Measurements from ENCODE around the gene PNMA6A.

The PNMA6A gene

GRCh38 chrX:153029875-153030274 is 42.4 kb upstream of the PNMA6A start:
- Histone ChIP-seq H3K4me1 (ENCODE audit: control insufficient read depth, insufficient read depth, low read depth, low read length) (peaks cover 6% of the 10 kb centered on the region), H3K27ac (ENCODE audit: low read length, poor library complexity, severe bottlenecking) (no peak overlapping the region), H3K27me3 (ENCODE audit: control insufficient read depth in 1 of 2, insufficient read depth in 1 of 2, low read length in 2 of 2) (peaks cover 0 to 33% of the 10 kb centered on the region in 2 experiments), H3K4me2 (ENCODE audit: low read length, poor library complexity, severe bottlenecking) (no peak overlapping the region), H2BK12ac (ENCODE audit: low read length in 2 of 2) (no peak overlapping the region), H3K9me3 (ENCODE audit: control insufficient read depth, low read length) (no peaks in the 10 kb centered on the region), H4K8ac (ENCODE audit: low read length) (no peak overlapping the region), H4K91ac (ENCODE audit: low read length) (no peak overlapping the region), H3K79me1 (replicated peaks; ENCODE audit: low read length, poor library complexity, severe bottlenecking) (no peaks in the 10 kb centered on the region), H3K14ac (ENCODE audit: low read length in 2 of 2) (no peak overlapping the region), H3K18ac (ENCODE audit: low read depth in 1 of 2, low read length in 2 of 2) (no peak overlapping the region), H2AFZ (ENCODE audit: low read depth, low read length) (no peak overlapping the region), H3K23ac (ENCODE audit: low read length in 2 of 2) (no peak overlapping the region), H3K4me3 (ENCODE audit: insufficient read depth in 1 of 2, low read depth in 1 of 2, low read length in 2 of 2) (no peak overlapping the region), H2BK15ac (ENCODE audit: low read depth, poor library complexity, severe bottlenecking) (no peak overlapping the region), H3K36me3 (ENCODE audit: control insufficient read depth in 1 of 2, insufficient read depth in 2 of 2, low read depth in 1 of 2, low read length in 2 of 2) (no peaks in the 10 kb centered on the region), H2AK5ac (ENCODE audit: low read length, severe bottlenecking) (no peak overlapping the region), H2BK5ac (ENCODE audit: low read depth, low read length, poor library complexity, severe bottlenecking) (no peak overlapping the region), H3K9ac (ENCODE audit: low read length) (no peak overlapping the region), H2BK120ac (ENCODE audit: low read depth, low read length) (no peak overlapping the region), H3K4ac (ENCODE audit: low read depth in 1 of 2, low read length in 2 of 2) (no peak overlapping the region)
- DNase-seq = no peak
- WGBS = 73% methylated on average over 11 of the region's 11 CpGs

GRCh38 chrX:153030801-153031200 is 41.5 kb upstream of the PNMA6A start:
- WGBS = 94% methylated on average over 11 of the region's 12 CpGs
- no peak overlapping the region for H3K14ac ChIP-seq (ENCODE audit: low read length in 2 of 2)
- no peak for DNase-seq

GRCh38 chrX:153032397-153033118 is 39.7 kb upstream of the PNMA6A start:
- H3K4me2 ChIP-seq (ENCODE audit: low read length, poor library complexity, severe bottlenecking) = peak overlapping the region; percentile 52
- no peak overlapping the region for H2BK12ac ChIP-seq (ENCODE audit: low read length in 2 of 2)
- peak overlapping the region in 1 of 2 experiments; percentile 71 for H3K4me3 ChIP-seq (ENCODE audit: insufficient read depth in 1 of 2, low read depth in 1 of 2, low read length in 2 of 2)
- H2BK120ac ChIP-seq (ENCODE audit: low read depth, low read length) = no peak overlapping the region
- H3K18ac ChIP-seq (ENCODE audit: low read depth in 1 of 2, low read length in 2 of 2) = peak overlapping the region in 1 of 2 experiments; percentile 64
- peaks cover 6% of the 10 kb centered on the region for H3K4me1 ChIP-seq (ENCODE audit: control insufficient read depth, insufficient read depth, low read depth, low read length)
- H2AFZ ChIP-seq (ENCODE audit: low read depth, low read length) = peak overlapping the region; percentile 71
- no peak overlapping the region for H2AK5ac ChIP-seq (ENCODE audit: low read length, severe bottlenecking)
- H3K9ac ChIP-seq (ENCODE audit: low read length) = peak overlapping the region; percentile 63
- H2BK15ac ChIP-seq (ENCODE audit: low read depth, poor library complexity, severe bottlenecking) = no peak overlapping the region
- no peaks in the 10 kb centered on the region for H3K79me1 ChIP-seq (replicated peaks; ENCODE audit: low read length, poor library complexity, severe bottlenecking)
- H3K9me3 ChIP-seq (ENCODE audit: control insufficient read depth, low read length) = no peaks in the 10 kb centered on the region
- H3K36me3 ChIP-seq (ENCODE audit: control insufficient read depth in 1 of 2, insufficient read depth in 2 of 2, low read depth in 1 of 2, low read length in 2 of 2) = no peaks in the 10 kb centered on the region
- no peak overlapping the region for H3K23ac ChIP-seq (ENCODE audit: low read length in 2 of 2)
- peak overlapping the region; percentile 93 for H4K8ac ChIP-seq (ENCODE audit: low read length)
- no peak overlapping the region for H2BK5ac ChIP-seq (ENCODE audit: low read depth, low read length, poor library complexity, severe bottlenecking)
- H4K91ac ChIP-seq (ENCODE audit: low read length) = no peak overlapping the region
- 36% methylated on average over 52 of the region's 64 CpGs for WGBS
- no peak overlapping the region for H3K27ac ChIP-seq (ENCODE audit: low read length, poor library complexity, severe bottlenecking)
- H3K4ac ChIP-seq (ENCODE audit: low read depth in 1 of 2, low read length in 2 of 2) = peak overlapping the region in 1 of 2 experiments; percentile 51
- DNase-seq = peak; percentile 51
- H3K14ac ChIP-seq (ENCODE audit: low read length in 2 of 2) = peak overlapping the region in 1 of 2 experiments; percentile 28
- H3K27me3 ChIP-seq (ENCODE audit: control insufficient read depth in 1 of 2, insufficient read depth in 1 of 2, low read length in 2 of 2) = peaks cover 0 to 31% of the 10 kb centered on the region in 2 experiments

More at GRCh38 chrX:153030801-153031200, 41.5 kb upstream of the PNMA6A start:
- H2BK5ac ChIP-seq (ENCODE audit: low read depth, low read length, poor library complexity, severe bottlenecking) = no peak overlapping the region
- no peak overlapping the region for H3K4me3 ChIP-seq (ENCODE audit: insufficient read depth in 1 of 2, low read depth in 1 of 2, low read length in 2 of 2)
- no peaks in the 10 kb centered on the region for H3K79me1 ChIP-seq (replicated peaks; ENCODE audit: low read length, poor library complexity, severe bottlenecking)
- peaks cover 6% of the 10 kb centered on the region for H3K4me1 ChIP-seq (ENCODE audit: control insufficient read depth, insufficient read depth, low read depth, low read length)
- H3K4ac ChIP-seq (ENCODE audit: low read depth in 1 of 2, low read length in 2 of 2) = no peak overlapping the region
- no peak overlapping the region for H2AFZ ChIP-seq (ENCODE audit: low read depth, low read length)
- no peak overlapping the region for H2BK12ac ChIP-seq (ENCODE audit: low read length in 2 of 2)
- H2BK120ac ChIP-seq (ENCODE audit: low read depth, low read length) = no peak overlapping the region
- no peak overlapping the region for H3K23ac ChIP-seq (ENCODE audit: low read length in 2 of 2)
- H3K9ac ChIP-seq (ENCODE audit: low read length) = no peak overlapping the region
- no peak overlapping the region for H4K91ac ChIP-seq (ENCODE audit: low read length)
- no peak overlapping the region for H3K27ac ChIP-seq (ENCODE audit: low read length, poor library complexity, severe bottlenecking)
- no peak overlapping the region for H2AK5ac ChIP-seq (ENCODE audit: low read length, severe bottlenecking)
- H3K36me3 ChIP-seq (ENCODE audit: control insufficient read depth in 1 of 2, insufficient read depth in 2 of 2, low read depth in 1 of 2, low read length in 2 of 2) = no peaks in the 10 kb centered on the region
- H3K18ac ChIP-seq (ENCODE audit: low read depth in 1 of 2, low read length in 2 of 2) = no peak overlapping the region
- no peak overlapping the region for H2BK15ac ChIP-seq (ENCODE audit: low read depth, poor library complexity, severe bottlenecking)
- no peaks in the 10 kb centered on the region for H3K9me3 ChIP-seq (ENCODE audit: control insufficient read depth, low read length)
- H4K8ac ChIP-seq (ENCODE audit: low read length) = no peak overlapping the region
- no peak overlapping the region for H3K4me2 ChIP-seq (ENCODE audit: low read length, poor library complexity, severe bottlenecking)
- peaks cover 0 to 28% of the 10 kb centered on the region in 2 experiments for H3K27me3 ChIP-seq (ENCODE audit: control insufficient read depth in 1 of 2, insufficient read depth in 1 of 2, low read length in 2 of 2)

- Histone ChIP-seq H2BK120ac (ENCODE audit: low read depth, low read length) (no peak overlapping the region), H3K18ac (ENCODE audit: low read depth in 1 of 2, low read length in 2 of 2) (no peak overlapping the region), H3K4me3 (ENCODE audit: insufficient read depth in 1 of 2, low read depth in 1 of 2, low read length in 2 of 2) (no peak overlapping the region), H4K8ac (ENCODE audit: low read length) (no peak overlapping the region), H3K4me1 (ENCODE audit: control insufficient read depth, insufficient read depth, low read depth, low read length) (no peaks in the 10 kb centered on the region), H2BK5ac (ENCODE audit: low read depth, low read length, poor library complexity, severe bottlenecking) (no peak overlapping the region), H3K14ac (ENCODE audit: low read length in 2 of 2) (no peak overlapping the region), H3K27me3 (ENCODE audit: control insufficient read depth in 1 of 2, insufficient read depth in 1 of 2, low read length in 2 of 2) (peaks cover 4 to 85% of the 10 kb centered on the region in 2 experiments), H3K4me2 (ENCODE audit: low read length, poor library complexity, severe bottlenecking) (no peak overlapping the region), H2AFZ (ENCODE audit: low read depth, low read length) (no peak overlapping the region), H3K4ac (ENCODE audit: low read depth in 1 of 2, low read length in 2 of 2) (no peak overlapping the region), H2BK12ac (ENCODE audit: low read length in 2 of 2) (no peak overlapping the region), H3K9ac (ENCODE audit: low read length) (no peak overlapping the region), H3K9me3 (ENCODE audit: control insufficient read depth, low read length) (peaks cover 21% of the 10 kb centered on the region), H3K23ac (ENCODE audit: low read length in 2 of 2) (no peak overlapping the region), H3K79me1 (replicated peaks; ENCODE audit: low read length, poor library complexity, severe bottlenecking) (no peaks in the 10 kb centered on the region), H2AK5ac (ENCODE audit: low read length, severe bottlenecking) (no peak overlapping the region), H2BK15ac (ENCODE audit: low read depth, poor library complexity, severe bottlenecking) (no peak overlapping the region), H3K27ac (ENCODE audit: low read length, poor library complexity, severe bottlenecking) (no peak overlapping the region), H3K36me3 (ENCODE audit: control insufficient read depth in 1 of 2, insufficient read depth in 2 of 2, low read depth in 1 of 2, low read length in 2 of 2) (no peaks in the 10 kb centered on the region), H4K91ac (ENCODE audit: low read length) (no peak overlapping the region)
- DNase-seq = no peak
- WGBS = 74% methylated on average over 2 of the region's 2 CpGs
These were observed 23.2 kb upstream of the PNMA6A start for GRCh38 chrX:153049093-153049492.
